Stimulated activated effector memory CD8-positive, alpha-beta T cell treated with anti-CD3 and anti-CD28 coated beads, Interleukin-12 subunit alpha, Interleukin-12 subunit beta, amount 100 ng/mL, for 72 hours (primary cell): ENCODE measurements around the gene KCNC2.
A peak's percentile ranks its signal among the peaks of the same experiment; 100 is the strongest.
"Not testable (repeated sequence)": the region's sequence is repeated elsewhere in the genome, so short reads cannot be mapped to it uniquely, and the experiment has no call there.

ENCODE experiments used
- ATAC-seq: fragments of 150-1000 bp; cut with Tn5 transposase; 2 replicates; pipeline ENCODE4 v1.10.0; 2021
- DNase-seq, 2 donors: peaks; one replicate each; pipeline ENCODE4 v3.0.0; 2021 to 2022; ENCODE audit warnings: low spot score in 2 of 2
- H3K27ac Mint-ChIP-seq: one replicate; pipeline ENCODE4 v1.8.0; 2022; ENCODE audit warnings: mild to moderate bottlenecking, mixed read lengths
- H3K36me3 Mint-ChIP-seq: one replicate; pipeline ENCODE4 v1.8.0; 2022; ENCODE audit warnings: mild to moderate bottlenecking, mixed read lengths
- H3K4me1 Mint-ChIP-seq: one replicate; pipeline ENCODE4 v1.8.0; 2022; ENCODE audit warnings: mixed read lengths
- H3K4me3 Mint-ChIP-seq: one replicate; pipeline ENCODE4 v1.8.0; 2022; ENCODE audit warnings: mild to moderate bottlenecking, mixed read lengths
- H3K9me3 Mint-ChIP-seq: one replicate; pipeline ENCODE4 v1.8.0; 2022; ENCODE audit warnings: mixed read lengths

KCNC2 gene

DNA sequence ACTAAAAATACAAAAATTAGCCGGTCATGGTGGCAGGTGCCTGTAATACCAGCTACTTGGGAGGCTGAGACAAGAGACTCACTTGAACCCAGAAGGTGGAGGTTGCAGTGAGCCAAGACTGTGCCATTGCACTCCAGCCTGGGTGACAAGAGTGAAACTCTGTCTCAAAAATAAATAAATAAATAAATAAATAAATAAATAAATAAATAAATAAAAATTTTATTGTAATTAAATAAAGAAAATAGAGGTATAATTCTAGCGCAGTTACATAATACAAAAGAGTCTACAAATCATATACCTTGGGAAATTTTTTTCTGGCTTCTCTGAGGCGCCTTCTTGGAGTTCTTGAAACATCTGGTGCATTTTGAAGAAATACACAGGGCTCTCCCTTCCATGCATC is 23.8 kb downstream of the KCNC2 start:
- not testable (repeated sequence) for H3K27ac Mint-ChIP-seq, H3K36me3 Mint-ChIP-seq, H3K4me1 Mint-ChIP-seq, DNase-seq, ATAC-seq, H3K9me3 Mint-ChIP-seq, H3K4me3 Mint-ChIP-seq

DNA sequence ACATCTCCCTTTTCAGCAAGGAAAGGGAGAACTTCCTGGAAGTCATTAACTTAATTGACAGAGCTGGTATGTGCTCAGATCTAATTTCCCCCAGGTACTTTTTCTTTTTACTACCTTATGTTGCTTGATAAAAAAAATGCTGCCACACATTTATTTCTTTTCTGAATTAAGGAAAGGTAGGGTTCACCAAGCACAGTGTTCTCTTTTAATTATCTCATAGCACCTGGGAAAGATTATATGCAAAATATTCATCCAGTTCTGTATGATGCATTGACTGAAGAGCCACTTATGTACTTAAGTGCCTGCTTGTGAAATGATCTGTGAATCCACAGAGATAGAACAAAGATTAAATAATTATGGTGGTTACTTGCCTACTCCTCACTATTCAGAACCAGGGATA is 25.1 kb downstream of the KCNC2 start:
- H3K27ac Mint-ChIP-seq, result no peak overlapping the region
- no peaks in the 10 kb centered on the region for H3K9me3 Mint-ChIP-seq
- no peak overlapping the region for H3K4me3 Mint-ChIP-seq
- H3K36me3 Mint-ChIP-seq, result no peaks in the 10 kb centered on the region
- no peaks in the 10 kb centered on the region for H3K4me1 Mint-ChIP-seq
- DNase-seq (no peak), ATAC-seq (no peak)

DNA sequence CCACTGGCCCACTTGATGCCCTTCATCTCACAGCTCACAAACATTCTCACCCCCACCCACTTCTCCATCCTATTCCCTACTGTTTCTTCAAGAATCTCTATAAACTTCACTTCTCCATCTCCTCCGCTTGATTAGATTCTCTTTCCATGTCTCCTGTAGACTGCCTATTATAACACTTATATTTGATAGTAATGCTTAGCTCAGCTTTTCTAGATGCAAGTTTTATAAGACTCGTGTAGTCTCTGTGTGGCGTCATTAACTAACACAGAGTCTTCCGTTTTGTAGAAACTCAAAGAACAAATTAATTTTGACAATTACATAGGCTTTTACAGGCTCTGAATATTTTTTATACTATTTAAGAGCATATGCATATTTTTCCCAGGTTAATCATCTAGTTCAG is 25.7 kb downstream of the KCNC2 start:
- DNase-seq (no peak), ATAC-seq (no peak)
- Mint-ChIP-seq H3K27ac (no peak overlapping the region), H3K4me3 (no peak overlapping the region), H3K9me3 (no peaks in the 10 kb centered on the region), H3K4me1 (no peaks in the 10 kb centered on the region), H3K36me3 (no peaks in the 10 kb centered on the region)

DNA sequence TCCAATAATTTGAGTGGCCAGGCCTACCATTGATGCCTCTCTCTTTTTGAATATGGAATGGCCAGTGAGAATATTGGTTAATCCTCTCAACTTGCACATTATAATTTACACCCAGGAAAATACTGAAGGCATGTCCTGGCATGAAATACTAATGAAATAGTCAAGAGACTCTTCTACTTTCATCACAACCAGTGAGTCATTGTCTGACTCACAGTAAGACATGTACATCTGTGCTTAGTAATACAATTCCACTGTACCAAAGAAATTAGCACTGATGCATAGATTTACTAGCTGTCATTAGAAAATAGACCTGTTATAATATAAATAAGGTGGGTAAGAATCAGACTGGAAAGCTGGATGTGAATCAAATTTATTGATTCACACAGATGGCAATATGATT is 31.6 kb downstream of the KCNC2 start:
- ATAC-seq (peak; percentile 83), DNase-seq (no peak)
- no peaks in the 10 kb centered on the region for H3K4me1 Mint-ChIP-seq
- no peak overlapping the region for H3K4me3 Mint-ChIP-seq
- H3K27ac Mint-ChIP-seq, result no peak overlapping the region
- no peaks in the 10 kb centered on the region for H3K9me3 Mint-ChIP-seq
- no peaks in the 10 kb centered on the region for H3K36me3 Mint-ChIP-seq

DNA sequence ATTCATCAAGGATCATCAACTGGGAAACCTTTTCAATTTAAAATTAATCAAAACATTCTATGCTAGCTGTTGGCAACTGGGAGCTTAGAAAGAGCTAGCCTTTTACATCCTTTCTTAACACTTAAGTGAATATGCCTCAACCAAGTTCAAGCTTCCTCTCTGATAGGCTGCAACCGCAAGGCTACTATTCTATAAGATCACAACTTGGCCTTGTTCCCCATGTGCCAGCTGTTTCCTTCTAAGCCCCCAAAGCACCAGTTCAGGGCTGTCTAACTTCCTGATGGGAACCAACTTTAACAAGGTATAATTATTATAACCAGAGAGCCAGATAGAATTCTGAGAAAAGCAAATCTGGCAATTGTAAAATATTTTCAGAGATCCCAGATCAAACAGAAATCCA is 37.0 kb downstream of the KCNC2 start:
- Mint-ChIP-seq H3K4me3 (no peak overlapping the region), H3K36me3 (no peaks in the 10 kb centered on the region), H3K9me3 (no peaks in the 10 kb centered on the region), H3K4me1 (no peaks in the 10 kb centered on the region), H3K27ac (no peak overlapping the region)
- DNase-seq (no peak), ATAC-seq (no peak)

DNA sequence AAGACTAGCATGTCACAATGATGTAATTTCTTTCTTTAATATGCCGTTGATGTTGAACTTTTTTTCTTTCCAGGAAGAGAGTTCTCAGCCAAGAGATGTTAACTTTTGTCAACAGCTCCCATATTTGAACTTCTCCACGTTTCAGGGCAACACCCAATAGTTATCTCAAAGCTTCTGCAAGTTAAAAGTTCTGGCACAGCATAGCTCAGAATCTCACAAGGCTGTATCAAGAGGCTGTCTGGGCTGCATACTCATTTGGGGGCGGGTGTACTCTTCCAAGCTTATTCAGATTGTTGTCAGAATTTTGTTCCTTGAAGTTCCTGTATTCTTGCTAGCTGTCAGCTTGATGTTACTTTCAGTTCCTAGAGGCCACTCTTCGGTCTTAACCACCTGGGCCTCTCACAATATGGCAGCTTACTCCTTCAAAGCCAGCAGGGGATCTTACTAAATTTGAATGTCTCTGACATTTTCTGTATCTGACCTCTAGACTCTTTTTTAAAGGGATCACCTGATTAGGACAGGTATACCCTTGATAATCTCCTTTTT is 38.9 kb downstream of the KCNC2 start:
- Mint-ChIP-seq H3K4me3 (no peak overlapping the region), H3K36me3 (no peaks in the 10 kb centered on the region), H3K4me1 (no peaks in the 10 kb centered on the region), H3K27ac (no peak overlapping the region), H3K9me3 (no peaks in the 10 kb centered on the region)
- no peak for DNase-seq
- ATAC-seq, result no peak

DNA sequence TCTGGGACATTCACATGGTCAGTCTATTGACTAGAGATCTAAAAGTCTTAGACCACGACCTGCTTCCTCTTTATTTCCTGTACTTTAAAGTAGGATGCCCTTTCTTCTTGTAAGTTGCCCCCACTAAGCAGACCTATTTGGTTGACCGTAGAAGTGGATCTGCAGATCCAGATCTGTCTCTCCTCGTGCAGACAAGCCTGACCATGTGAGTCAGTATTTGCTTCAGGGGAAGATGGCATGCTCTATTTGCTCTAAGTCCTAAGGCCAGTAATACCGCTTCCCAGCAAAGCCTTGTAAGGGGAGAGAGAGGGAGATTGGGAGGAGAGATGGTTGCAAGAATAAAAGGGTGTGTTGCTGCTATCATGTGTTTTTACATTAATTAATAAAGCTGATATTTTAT is 46.8 kb downstream of the KCNC2 start:
- Mint-ChIP-seq H3K4me3 (no peak overlapping the region), H3K4me1 (no peaks in the 10 kb centered on the region), H3K27ac (no peak overlapping the region), H3K36me3 (no peaks in the 10 kb centered on the region), H3K9me3 (no peaks in the 10 kb centered on the region)
- DNase-seq (no peak), ATAC-seq (no peak)

DNA sequence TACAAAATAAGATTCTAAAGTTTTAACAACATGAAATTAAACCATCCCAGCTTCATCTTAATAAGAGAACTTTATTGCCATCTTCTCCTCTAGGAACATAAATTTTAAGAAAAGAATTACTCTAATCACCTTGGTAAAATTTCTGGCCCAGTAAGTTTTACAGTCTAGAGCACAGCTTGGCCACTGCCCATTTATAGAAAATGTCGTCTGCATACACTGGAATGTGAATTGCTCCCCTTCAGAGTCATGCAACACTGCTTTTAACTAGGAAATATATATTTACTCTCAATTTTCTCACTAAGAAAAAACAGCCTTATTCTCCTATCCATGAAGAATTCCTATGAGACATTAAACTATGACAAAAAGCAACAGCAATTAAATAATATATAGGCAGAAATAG is 48.2 kb downstream of the KCNC2 start:
- no peaks in the 10 kb centered on the region for H3K36me3 Mint-ChIP-seq
- no peaks in the 10 kb centered on the region for H3K9me3 Mint-ChIP-seq
- no peak for ATAC-seq
- no peak overlapping the region for H3K4me3 Mint-ChIP-seq
- no peaks in the 10 kb centered on the region for H3K4me1 Mint-ChIP-seq
- DNase-seq, result no peak
- H3K27ac Mint-ChIP-seq, result no peak overlapping the region

DNA sequence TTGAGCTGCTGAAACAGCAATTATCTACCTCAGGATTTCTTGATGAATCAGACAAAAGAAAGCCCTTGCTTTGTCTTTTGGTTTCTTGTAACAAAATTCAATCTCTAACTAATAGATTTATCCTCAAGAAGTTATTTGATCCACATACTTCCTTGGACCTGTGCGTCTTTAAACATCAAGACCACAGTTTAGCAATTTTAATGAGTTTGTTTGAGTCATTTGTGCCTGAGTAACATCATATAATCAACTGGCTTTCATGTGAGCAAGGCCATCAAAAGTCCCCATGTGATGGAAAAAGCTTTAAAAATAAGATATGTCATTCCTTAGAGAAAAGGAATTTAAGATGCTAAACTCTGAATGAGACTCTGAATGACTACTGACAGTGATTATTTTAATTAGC is 52.3 kb downstream of the KCNC2 start:
- no peaks in the 10 kb centered on the region for H3K9me3 Mint-ChIP-seq
- DNase-seq (no peak), ATAC-seq (no peak)
- H3K4me1 Mint-ChIP-seq, result no peaks in the 10 kb centered on the region
- no peaks in the 10 kb centered on the region for H3K36me3 Mint-ChIP-seq
- no peak overlapping the region for H3K4me3 Mint-ChIP-seq
- no peak overlapping the region for H3K27ac Mint-ChIP-seq

DNA sequence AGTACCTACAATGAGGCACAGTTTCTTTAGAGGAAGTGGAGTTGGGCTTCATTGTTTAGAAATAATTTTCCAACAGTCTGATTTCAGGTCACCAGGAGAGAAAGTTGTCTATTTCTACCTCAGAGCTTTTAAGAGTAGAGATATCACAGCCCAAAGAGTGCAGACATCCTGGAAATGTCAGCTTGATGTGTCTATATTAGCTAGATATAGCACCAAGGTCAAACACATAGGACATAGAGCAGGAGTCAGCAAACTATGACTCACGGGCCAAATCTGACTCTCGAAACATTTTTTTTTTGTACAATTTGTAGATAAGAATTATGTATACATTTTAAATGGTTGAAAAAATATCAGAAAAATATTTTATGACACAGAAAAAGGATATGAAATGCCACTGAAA is 53.7 kb downstream of the KCNC2 start:
- no peaks in the 10 kb centered on the region for H3K4me1 Mint-ChIP-seq
- H3K9me3 Mint-ChIP-seq, result no peaks in the 10 kb centered on the region
- H3K4me3 Mint-ChIP-seq, result no peak overlapping the region
- no peak overlapping the region for H3K27ac Mint-ChIP-seq
- H3K36me3 Mint-ChIP-seq, result no peaks in the 10 kb centered on the region
- DNase-seq (no peak), ATAC-seq (no peak)

DNA sequence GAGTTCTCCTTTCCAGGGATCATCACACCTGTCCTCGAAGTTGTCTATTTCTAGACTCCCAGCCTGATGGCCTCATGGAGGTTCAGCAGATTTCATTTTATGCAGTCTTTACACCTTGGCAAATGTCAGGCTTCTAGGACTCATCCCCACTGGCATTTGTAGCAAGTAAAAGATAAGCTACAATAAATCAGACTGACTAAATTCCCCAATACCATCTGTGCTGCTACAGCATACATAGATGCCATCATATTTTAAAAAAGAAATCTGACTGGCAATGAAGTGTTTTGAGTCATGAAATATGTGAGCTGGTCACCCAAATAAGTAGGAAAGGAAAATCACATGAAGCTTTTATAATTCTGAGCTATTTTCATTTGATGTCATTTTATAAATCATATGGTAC is 55.3 kb downstream of the KCNC2 start:
- DNase-seq, result no peak
- H3K4me3 Mint-ChIP-seq, result no peak overlapping the region
- no peak for ATAC-seq
- H3K27ac Mint-ChIP-seq, result no peak overlapping the region
- H3K4me1 Mint-ChIP-seq, result no peaks in the 10 kb centered on the region
- H3K9me3 Mint-ChIP-seq, result no peaks in the 10 kb centered on the region
- no peaks in the 10 kb centered on the region for H3K36me3 Mint-ChIP-seq

DNA sequence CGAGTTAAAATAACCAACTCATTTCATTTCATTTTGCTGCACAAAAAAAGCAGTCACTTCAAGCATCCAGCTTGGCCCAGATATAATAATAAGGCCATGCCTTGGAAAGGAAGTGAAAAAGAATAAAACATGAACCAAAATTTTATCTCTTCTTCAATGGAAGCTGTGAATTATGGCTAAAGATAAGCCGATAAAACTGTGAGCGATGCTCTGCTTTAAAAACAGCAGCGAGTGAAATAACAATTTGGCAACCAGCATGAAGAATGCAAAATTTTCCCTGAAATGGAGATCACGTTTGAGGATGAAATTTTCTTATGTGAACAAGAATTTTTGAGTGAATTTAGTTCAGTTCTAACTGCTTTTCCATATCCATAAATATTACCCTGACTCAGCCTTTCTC is 70.4 kb downstream of the KCNC2 start:
- Mint-ChIP-seq H3K36me3 (no peaks in the 10 kb centered on the region), H3K4me1 (no peaks in the 10 kb centered on the region), H3K27ac (no peak overlapping the region), H3K9me3 (no peaks in the 10 kb centered on the region), H3K4me3 (no peak overlapping the region)
- DNase-seq (no peak), ATAC-seq (no peak)

DNA sequence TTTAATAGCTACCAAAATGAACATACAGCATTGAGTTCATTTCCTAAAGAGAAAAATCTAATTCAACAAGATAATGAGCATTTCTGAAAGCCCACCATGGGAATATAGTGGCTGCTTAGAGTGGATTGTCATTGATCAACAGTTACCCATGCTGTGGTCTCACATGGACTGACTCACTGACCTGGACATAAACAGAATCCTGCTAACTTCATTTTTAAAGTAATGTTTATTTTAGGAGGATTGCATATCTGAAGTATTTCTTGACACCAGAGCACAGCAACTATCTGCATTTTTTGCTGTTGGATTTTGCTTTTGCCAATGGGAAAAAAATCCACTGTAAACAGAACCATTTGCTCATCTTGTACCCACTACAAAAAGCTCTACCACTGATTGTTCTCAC is 71.7 kb downstream of the KCNC2 start:
- no peak overlapping the region for H3K27ac Mint-ChIP-seq
- no peak for DNase-seq
- H3K4me3 Mint-ChIP-seq, result no peak overlapping the region
- no peaks in the 10 kb centered on the region for H3K4me1 Mint-ChIP-seq
- H3K36me3 Mint-ChIP-seq, result no peaks in the 10 kb centered on the region
- no peak for ATAC-seq
- no peaks in the 10 kb centered on the region for H3K9me3 Mint-ChIP-seq

DNA sequence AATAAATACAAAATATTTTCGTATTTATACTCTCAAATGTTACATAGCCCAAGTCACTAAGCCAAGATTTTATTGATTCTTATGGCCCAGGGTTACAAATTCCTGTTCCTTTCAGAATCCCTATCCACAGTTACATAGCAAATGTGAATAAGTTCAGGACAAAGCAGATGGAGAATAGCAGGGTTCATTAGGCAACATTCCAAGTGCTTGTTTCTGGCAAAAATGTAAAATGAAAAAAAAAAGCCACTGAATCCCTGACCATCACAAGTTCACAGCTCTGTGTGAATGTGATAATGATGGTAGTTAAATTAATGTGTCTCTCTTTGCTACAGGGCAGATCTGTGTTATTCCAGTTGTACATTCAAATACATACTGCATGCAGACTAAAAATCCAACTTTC is 74.6 kb downstream of the KCNC2 start:
- no peaks in the 10 kb centered on the region for H3K9me3 Mint-ChIP-seq
- no peaks in the 10 kb centered on the region for H3K4me1 Mint-ChIP-seq
- DNase-seq (no peak), ATAC-seq (no peak)
- H3K36me3 Mint-ChIP-seq, result no peaks in the 10 kb centered on the region
- H3K4me3 Mint-ChIP-seq, result no peak overlapping the region
- H3K27ac Mint-ChIP-seq, result no peak overlapping the region

DNA sequence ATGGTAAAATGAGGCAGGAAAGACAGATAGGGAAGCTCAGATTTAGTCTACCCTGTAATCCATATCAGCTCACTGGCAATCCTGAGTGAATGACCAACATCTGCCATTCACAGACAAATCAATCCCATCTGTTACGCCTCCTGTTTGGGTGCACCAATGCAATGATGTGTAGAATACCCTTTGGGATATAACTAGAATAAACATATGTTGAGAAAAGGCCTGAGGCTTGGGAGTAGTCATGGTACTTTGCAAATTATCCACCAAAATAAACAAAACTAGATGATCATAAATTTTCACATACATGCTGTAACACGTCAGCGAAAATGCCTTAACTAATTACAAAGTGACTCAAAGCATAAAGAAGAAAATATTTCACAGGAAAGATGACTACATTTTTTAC is 78.8 kb downstream of the KCNC2 start:
- Mint-ChIP-seq H3K4me3 (no peak overlapping the region), H3K27ac (no peak overlapping the region), H3K9me3 (no peaks in the 10 kb centered on the region), H3K36me3 (no peaks in the 10 kb centered on the region), H3K4me1 (no peaks in the 10 kb centered on the region)
- no peak for DNase-seq
- no peak for ATAC-seq

DNA sequence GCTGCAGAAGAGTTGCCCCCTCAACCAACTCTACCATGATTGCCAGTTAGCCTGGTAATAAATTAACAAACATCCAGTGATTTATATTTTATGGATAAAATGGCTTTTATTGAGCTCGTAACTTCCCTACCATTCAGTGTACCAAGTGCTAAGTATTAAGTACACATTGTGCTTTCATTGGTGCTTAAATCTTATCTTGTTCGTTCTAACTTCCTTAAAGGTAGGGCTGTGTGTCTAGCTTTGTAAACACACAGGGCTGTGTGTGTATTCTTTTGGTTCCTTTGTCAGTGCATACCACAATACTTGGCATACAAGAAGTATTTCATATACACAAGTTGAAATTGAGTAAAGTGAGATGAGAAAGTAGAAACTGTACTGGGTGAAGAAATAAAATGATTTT is 80.4 kb downstream of the KCNC2 start:
- no peak overlapping the region for H3K4me3 Mint-ChIP-seq
- DNase-seq (no peak), ATAC-seq (no peak)
- H3K9me3 Mint-ChIP-seq, result no peaks in the 10 kb centered on the region
- H3K4me1 Mint-ChIP-seq, result no peaks in the 10 kb centered on the region
- no peak overlapping the region for H3K27ac Mint-ChIP-seq
- no peaks in the 10 kb centered on the region for H3K36me3 Mint-ChIP-seq

DNA sequence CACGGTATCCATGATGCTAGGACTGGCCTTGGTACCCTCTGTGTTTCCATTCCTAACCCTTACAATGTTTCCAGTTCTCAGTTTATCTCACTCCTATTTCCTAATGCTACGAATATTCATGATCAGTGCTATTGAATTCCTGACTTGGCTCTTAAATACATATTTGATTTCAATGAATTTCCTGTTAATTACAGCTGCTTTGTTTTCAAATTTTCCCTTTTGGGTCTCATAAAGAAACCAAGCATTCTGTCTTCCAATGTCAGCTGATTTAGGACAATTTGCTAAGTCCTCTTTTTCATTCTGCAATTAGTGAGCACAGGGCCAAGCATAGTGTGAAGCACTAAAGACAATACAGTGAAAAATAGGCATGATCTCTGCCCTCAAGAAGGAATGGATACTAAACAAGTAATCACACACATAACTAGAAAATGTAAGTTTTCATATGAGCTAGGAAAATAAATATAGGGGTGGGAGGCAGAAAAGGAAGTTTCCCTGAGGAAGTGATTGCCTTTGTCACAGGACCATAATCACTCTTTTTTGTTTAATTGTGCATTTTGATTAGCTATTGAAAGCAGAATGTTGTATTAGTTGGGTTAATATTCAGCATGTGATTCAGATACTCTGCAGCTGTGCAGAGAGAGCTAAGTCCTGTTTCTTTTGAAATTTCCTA is 88.5 kb downstream of the KCNC2 start:
- ATAC-seq, result no peak
- no peak overlapping the region for H3K4me3 Mint-ChIP-seq
- H3K4me1 Mint-ChIP-seq, result no peaks in the 10 kb centered on the region
- no peaks in the 10 kb centered on the region for H3K9me3 Mint-ChIP-seq
- H3K36me3 Mint-ChIP-seq, result no peaks in the 10 kb centered on the region
- H3K27ac Mint-ChIP-seq, result no peak overlapping the region
- no peak for DNase-seq
